Measurements from ENCODE around the gene COMMD1.
A peak's percentile ranks its signal among the peaks of the same experiment; 100 is the strongest.
"Not testable (repeated sequence)": the region's sequence is repeated elsewhere in the genome, so short reads cannot be mapped to it uniquely, and the experiment has no call there.

The COMMD1 gene

DNA sequence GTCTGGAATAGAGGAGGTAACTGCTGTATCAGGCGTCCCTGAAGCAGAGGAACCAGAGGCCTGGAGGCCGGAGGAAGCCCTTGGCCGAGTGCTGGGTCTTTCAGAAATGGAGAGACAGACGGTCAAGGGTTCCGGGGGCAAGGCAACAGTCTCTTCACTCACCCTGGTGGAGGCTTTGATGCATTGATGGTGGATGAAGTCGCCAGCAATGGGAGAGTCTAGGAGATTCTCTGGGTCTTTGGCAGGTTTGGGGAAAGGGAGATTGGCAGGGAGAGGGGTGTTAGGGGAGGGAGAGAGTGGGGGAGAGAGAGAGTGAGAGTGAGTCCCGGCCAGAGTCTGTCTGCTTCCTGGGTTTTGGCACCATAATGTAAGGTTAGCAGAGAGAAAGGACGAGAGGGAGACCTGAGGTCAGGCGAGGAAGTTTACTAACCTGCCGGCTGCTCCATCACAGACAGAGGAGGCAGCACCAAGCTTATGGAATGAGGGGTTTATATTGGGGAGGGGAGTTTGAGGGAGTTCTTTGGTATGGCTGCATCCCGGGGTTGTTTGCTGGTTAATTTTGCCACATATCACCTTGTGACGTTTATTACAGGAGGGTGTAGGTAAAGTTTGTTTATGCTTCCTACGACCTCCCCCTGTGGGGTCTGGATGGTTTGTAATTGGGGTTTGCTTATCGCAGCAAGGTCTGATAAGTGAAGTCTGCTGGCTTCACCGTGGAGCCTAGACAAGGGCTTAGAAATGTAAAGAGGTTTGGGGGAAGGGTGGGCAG is 19.6 kb downstream of the COMMD1 start:
- no peak for DNase-seq (ENCODE audit: low read depth)

DNA sequence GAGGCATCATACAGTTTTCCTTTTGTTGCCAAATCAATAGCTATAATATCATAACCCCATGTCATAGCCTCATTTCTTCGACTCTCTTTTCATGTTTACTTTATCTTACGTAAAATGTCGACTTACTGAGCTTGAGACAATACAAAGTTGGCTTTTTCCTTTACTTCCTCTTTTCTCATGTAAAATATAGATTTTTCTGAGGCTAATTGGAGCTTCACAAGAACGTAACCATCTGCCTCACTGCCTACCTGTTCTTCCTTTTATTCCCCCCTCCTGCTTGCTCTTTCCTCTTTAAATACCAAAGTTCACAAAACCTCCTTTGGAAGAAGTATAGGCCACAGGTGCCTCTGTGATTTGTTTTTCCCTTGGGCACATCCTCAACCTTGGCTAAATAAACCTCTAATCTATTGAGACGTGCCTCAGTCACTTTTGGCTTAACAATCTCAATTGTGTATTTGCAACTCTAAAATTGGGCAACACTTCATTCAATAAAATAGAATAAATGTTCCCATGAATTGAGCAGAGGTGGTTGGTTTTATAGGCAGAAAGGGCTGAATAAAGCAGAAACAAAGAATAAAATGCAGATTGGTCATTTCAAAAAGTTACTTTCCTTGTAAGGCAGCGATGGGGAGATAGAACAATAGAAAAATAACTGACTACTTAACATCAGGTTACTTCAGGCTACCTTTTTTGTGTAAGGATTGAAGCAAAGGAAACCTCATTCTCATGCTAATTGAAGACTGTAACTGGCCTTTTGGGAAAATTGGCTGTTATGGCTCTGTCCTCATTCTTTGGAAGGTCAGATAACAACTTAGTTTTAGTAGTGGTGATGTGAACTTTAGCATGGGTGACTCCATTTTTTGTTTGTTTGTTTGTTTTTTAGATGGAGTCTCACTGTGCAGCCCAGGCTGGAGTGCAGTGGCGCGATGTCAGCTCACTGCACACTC is 21.3 kb downstream of the COMMD1 start:
- DNase-seq (ENCODE audit: low read depth), result no peak

- DNase-seq (ENCODE audit: low read depth), result peak; percentile 67
These were observed 23.5 kb downstream of the COMMD1 start for GRCh38 chr2:61928826-61929461.

DNA sequence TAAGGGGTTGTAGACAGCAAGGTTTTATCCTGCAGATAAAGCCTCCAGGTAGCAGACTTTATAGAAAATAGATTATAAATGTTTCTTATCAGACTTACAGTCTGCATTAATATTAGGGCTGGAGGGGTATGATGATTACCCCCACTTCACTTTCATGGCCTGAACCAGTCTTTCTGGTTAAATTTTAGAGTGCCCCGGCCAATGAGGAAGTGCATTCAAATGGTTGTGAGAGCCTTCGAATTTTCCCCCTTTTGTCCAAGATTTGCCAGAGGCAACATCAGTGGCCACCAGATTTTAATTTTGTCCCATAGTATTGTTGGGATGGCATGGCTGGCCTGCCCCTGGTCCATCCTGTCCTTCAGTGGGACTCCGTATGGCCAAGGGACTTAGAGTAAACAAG is 31.6 kb downstream of the COMMD1 start:
- DNase-seq (ENCODE audit: low read depth), result no peak

GRCh38 chr2:61937886-61938285 is 32.4 kb downstream of the COMMD1 start:
- DNase-seq (ENCODE audit: low read depth), result no peak

GRCh38 chr2:61938511-61938910 is 33.0 kb downstream of the COMMD1 start:
- DNase-seq (ENCODE audit: low read depth), result no peak

DNA sequence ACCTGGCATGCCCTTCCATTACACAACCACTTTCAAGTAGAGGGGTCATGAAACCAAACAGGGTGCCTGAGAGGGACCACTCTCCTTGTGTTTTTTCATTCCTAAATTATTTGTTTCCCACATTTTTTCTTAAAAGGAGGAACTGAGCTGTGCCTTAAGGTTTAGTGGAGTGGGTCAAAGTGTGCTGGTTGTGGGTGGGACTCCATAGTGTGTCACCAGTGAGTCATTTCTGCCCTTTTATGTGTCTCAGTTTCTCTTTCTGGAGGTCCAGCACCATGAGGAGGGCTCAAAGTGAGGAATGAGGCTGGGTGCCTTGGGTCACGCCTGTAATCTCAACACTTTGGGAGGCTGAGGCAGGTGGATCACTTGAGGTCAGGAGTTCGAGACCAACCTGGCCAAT is 37.8 kb downstream of the COMMD1 start:
- DNase-seq (ENCODE audit: low read depth), result no peak

DNA sequence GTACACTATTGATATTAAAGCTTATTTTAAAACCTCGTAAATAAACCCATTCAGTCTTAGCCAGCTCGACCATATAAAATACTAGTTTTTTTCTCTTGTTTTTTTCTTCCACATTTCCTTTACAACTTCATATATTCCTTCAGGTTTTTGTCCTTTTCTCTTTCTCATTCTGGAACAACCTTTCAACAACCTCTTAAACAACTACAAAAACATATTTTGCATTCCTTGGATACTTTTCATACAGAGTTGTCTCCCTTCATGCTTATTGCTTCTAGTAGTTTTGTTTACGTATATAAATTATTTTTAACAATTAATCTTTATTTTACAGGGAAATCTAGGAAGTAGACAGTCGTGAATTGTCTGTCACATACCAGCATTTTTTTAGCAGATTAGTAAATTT is 41.2 kb downstream of the COMMD1 start:
- DNase-seq (ENCODE audit: low read depth), result no peak

DNA sequence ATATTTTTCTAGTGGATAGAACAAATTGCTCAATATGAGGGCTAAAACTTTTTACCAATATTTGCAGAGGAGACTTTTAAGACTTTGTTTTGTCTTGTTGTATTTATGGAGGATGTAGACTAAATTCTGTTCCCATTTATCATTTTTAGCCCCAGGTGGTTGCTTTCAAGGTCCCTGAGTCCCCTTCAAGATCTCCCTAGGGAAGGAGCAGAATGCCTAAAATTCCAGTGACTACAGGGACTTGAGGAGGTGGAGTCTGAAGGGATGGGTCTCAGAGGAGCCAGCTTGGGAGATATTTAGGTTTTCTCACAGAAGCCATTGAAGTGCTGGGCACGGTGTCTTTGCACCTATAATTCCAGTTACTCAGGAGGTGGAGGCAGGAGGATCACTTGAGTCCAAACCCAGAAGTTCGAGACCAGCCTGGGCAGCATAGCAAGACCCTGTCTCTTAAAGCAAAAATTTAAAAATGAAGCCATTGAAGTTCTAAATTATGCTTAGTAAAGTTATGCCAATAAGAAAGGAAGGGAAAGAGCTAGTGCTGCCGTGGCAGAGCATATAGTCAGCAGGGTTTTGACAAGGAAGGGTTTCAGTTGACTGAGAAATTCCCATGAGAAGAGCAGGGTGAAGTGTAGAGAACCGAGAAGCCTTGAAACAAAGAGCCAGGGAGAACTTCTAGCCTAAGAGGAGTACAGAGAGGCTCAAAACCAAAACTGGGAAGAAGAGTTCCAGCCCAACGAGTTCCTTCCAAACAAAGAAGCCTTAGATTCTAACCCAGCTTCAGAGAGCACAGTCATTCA is 43.4 kb downstream of the COMMD1 start:
- no peak for DNase-seq (ENCODE audit: low read depth)

DNA sequence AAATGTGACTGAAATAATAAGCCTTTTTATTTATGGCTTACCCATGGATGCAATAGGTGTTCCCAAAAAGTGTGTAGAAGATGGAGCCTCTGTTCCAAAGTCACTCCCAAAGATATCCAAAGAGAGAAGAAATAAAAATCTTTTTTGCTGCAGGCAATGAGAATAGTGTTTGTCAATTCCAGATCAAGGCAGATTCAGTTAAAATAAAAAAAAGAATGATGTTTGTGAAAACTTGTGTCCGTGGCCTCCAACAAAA is 43.9 kb downstream of the COMMD1 start:
- no peak for DNase-seq (ENCODE audit: low read depth)

- no peak for DNase-seq (ENCODE audit: low read depth)
These were observed 44.5 kb downstream of the COMMD1 start for GRCh38 chr2:61949714-61950560.

DNA sequence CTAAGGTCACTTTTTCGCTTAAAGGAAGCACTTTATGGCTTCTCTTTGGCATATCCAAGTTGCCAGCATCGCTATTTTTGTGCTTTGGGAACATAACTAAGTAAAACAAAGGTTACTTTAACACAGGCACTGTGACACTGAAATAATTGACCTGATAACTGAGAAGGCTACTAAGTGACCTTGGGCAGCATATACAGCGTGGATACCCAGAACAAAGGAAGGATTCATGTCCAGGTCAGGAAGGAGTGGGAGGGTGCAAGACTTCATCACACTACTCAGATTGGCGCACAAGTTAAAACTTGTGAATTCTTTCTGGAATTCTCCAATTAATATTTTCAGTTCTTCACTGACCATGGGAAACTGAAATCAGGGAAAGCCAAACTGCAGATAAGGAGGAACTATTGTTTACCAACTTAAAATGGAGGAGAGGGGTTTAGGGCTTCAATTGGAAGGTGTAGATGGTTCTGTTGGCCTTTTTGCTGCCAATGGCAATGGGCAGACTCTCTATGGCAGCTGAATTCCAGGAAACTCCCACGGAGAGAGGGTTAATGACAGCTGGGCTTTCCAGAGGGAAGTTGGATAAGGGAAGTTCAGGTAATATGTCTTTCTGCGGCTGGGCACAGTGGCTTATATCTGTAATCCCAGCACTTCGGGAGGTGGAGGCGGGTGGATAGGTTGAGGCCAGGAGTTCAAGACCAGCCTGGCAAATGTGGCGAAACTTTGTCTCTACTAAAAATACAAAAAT is 45.3 kb downstream of the COMMD1 start:
- DNase-seq (ENCODE audit: low read depth), result no peak

DNA sequence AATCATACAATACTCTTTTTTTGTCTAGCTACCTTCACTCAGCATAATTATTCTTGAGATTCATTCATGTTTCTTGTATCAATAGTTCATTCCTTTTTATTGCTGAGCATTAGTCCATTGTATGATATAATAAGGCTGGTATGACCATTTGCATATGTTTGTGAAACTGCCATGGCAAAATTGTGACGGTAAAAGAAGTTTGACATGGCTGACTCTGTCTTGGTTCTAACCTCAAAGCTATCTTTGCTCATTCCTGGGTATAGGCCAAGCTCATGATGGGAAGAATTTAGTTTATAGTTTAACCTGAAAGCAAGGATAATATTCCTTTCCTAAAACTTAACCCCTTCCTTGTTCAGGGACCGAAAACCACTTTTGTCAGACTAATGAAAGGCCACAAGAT is 46.4 kb downstream of the COMMD1 start:
- no peak for DNase-seq (ENCODE audit: low read depth)

DNA sequence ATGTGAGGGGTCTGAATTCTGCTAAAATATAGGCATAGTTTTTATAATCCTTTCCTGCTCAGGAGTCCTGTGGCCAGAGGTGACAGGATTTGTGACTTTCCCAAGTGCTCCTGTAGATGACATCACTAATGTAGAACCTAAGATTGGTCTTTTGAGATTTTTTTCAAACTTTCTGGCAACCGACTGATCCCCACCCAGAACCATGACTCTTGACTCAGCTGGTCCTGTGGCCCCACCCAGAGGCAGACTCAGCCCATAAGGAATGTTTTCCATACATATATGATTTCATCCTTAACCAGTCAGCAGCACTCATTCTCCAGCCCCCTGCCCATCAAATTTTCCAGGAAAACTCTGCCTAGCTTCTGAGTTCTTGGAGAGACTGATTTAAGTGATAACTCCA is 46.8 kb downstream of the COMMD1 start:
- no peak for DNase-seq (ENCODE audit: low read depth)

GRCh38 chr2:61954856-61955255 is 49.4 kb downstream of the COMMD1 start:
- not testable (repeated sequence) for DNase-seq (ENCODE audit: low read depth)

DNA sequence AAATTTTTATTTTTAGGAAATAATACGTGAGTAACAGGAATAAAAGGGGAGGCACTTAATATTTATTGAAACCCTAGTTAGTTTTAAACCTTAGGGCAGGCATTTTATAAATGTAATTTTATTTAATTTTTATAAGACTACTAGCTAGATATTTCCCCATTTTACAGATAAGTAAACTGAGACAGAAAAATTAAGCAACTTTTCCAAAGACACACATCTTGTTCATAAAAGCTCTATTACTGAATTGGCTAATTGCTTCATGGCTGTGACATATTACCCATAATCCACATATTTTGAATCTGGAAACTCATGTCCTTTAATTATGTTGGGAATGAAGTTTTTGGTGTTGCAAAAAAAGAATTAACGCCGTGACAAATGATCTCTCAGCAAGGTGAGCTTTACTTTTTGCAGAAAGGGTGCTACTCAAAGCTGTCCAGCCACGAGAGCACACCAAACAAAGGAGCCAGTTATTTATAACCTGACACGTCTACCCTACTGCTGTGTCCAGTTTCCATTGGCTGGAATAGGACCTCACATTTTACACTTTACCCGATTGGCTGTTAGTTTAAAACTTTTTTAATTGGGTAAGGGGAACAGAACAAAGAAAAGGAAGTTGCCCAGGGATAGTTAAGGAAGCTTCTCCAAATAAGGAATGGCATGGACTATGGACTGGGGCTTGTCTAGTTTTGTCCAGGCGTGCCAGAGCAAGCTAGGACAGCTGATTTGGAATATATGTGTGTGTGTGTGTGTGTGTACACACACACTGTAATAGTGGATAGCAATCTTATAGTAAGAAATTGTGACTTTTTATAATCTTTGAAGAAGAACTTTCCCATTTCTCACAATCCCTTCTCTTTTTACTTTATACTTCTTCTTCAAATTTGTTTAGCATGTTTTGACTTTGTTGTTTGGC is 54.2 kb downstream of the COMMD1 start:
- DNase-seq (ENCODE audit: low read depth), result no peak

DNA sequence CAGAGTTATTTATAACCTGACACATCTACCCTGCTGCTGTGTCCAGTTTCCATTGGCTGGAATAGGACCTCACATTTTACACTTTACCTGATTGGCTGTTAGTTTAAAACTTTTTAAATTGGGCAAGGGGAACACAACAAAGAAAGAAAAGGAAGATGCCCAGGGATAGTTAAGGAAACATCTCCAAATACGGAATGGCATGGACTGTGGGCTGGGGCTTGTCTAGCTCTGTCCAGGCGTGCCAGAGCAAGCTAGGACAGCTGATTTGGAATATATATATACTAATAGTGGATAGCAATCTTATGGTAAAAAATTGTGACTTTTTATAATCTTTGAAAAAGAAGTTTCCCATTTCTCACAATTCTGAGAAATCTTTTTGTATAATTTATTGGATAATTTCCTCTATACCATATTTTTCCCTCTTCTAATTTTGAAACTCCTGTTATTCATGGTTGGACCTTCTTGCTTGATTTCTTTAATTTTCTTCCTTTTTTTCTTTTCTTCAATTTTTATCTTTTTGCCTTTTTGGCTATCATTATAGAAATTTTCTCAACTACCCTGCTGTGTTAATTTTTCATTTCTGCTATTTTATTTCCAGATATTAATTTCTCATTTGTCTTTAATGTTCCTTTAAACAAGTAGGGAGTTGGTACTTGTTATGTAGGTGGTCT is 55.9 kb downstream of the COMMD1 start:
- DNase-seq (ENCODE audit: low read depth), result no peak

DNA sequence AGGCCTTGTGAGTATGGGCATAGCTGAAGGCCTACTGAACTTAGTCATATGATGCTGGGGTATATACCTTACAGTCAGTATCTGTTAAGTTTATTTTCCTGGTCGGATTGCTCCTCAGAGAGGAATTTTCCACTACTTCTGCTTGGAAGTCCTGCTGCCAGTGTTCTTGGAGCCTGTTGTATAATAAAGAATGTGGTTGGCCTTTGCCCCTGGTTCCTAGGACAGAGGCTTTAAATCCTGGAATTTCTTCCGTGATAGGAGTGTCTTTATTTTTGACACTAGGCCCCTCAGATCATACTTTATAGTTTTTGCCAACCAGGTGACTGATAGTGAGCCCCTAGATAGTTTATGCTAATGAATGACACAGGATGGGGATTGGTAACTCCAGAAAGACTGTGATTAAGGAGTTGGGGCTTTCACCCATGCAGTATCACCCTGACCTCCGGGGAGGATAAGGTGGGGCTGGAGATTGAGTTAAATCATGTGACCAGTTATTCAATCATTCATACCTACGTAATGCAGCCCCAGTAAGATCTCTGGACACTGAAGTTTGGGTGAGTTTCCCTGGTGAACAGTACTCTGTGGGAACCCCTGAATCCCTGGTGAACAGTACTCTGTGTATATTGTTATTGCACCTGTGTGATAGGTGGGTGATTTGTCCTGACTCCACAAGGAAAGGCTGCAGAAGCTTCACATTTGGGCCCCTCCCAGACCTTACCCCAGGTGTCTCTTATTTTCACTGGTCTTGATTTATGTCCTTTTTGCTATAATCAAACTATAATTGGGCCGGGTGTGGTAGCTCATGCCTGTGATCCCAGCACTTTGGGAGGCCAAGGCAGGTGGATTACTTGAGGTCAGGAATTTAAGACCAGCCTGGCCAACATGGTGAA is 56.9 kb downstream of the COMMD1 start:
- DNase-seq (ENCODE audit: low read depth), result peak; percentile 3

All from non-pigmented ciliary epithelial cell (primary cell).